GM21825 (cell line): ENCODE measurements around the gene ZNF263.
"Not testable (repeated sequence)": the region's sequence is repeated elsewhere in the genome, so short reads cannot be mapped to it uniquely, and the experiment has no call there.

Experiments used
- ATAC-seq: cut with Tn5 transposase; IDR thresholded peaks from one replicate; pipeline ENCODE4 v1.9.1; 2021; ENCODE audit warnings: mild to moderate bottlenecking, moderate library complexity; ENCODE audit not compliant: unreplicated experiment

The ZNF263 gene

DNA sequence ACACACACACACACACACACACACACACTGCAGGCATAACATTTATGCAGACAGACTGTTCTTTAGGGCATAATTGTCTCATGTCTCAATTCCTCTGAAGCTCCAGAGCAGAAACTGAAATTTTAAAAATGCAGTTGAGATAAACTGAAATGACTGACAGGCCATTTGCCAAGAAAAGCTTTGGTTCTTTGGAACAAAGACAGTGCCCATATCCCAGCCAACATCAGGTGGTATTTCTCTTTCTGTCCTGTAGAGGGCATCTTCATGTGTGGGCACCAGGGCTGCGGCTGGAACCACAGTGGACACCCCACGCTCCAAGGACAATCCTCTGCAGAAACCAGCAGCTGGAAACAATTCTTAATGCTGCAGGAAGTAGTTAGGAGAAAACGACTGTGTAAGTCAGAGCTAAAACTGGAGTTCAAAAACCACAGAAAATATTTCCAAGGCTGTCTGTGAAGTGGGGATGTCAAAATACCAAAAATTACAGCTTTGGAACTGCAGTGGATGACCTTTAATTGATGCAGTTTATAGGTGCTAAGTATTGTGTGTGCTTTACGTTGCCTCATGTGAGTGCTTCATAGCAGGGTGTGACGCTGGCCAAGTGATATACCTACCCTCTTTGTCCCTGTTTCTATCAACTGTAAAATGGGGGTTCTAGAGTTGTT, 16.3 kb upstream of the ZNF263 start:
- ATAC-seq: no peak

DNA sequence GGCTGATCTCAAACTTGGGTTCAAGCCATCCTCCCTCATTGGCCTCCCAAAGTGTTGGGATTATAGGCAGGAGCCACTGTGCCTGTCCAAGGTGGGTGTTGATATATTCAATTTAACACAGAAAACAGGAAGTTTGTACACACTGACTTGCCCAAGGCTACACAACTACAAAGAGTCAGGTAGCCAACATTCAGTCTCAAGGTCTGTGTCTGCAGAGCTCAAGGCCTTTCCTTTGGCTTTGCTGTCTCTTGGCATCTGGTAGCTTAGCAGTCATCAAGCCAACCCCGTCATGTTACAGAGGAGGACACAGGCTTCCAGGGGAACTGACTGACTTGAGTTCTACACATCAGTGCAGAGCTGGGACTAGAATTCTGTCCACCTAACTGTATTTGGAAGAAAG, 15.0 kb upstream of the ZNF263 start:
- ATAC-seq: no peak

DNA sequence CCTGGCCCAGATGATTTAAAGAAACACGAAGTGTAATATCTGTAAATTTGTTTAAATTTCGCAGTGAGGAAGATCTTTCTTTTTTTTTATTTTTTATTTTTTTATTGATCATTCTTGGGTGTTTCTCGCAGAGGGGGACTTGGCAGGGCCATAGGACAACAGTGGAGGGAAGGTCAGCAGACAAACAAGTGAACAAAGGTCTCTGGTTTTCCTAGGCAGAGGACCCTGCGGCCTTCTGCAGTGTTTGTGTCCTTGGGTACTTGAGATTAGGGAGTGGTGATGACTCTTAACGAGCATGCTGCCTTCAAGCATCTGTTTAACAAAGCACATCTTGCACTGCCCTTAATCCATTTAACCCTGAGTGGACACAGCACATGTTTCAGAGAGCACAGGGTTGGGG, 12.6 kb upstream of the ZNF263 start:
- ATAC-seq: not testable (repeated sequence)

DNA sequence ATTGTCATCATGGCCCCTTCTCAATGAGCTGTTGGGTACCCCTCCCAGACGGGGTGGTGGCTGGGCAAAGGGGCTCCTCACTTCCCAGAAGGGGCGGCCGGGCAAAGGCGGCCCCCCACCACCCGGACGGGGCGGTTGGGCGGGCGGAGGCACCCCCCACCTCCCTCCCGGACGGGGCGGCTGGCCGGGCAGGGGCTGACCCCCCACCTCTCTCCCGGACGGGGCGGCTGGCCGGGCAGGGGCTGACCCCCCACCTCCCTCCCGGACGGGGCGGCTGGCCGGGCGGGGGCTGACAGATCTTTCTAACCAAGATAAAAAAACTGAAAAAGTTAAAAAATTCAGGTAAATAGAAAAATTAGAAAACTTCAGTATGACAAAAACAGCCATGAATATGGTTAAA, 12.0 kb upstream of the ZNF263 start:
- ATAC-seq: not testable (repeated sequence)

DNA sequence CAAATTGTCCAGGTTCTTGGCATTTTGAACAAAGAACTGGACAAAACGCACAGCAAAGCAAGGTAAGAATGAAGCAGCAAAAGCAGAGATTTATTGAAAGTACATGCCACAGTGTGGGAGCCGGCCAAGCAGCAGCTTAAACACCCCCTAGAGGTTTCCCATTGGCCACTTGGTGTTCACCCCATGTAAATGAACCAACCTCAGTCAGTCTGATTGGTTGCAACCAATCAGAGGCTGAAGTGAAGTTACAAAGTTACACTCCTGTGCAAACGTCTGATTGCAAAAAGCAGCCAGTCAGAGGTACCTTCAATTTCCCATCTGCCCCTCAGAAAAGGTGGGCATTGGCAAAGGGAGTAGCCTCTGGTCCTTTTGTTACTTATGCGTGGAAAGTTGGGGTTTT, 8.8 kb upstream of the ZNF263 start:
- no peak for ATAC-seq

DNA sequence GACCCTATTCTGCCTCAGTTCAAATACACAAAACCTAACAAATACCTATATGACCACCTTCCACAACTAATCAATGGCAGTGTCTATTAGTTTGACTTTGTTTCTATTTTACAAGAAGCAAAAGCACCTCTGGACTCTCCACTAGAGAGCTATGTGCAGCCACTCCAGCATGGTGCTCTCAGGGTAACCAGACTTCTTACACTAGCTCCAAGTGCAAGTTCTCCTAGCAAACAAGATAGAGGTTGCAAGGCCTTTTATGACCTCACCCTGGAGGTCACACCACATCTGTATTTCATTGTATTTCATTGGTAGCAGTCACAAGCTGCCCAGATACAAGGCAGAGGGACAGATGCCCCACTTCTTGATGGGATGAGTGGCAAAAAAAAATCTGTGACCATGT, 8.3 kb upstream of the ZNF263 start:
- no peak for ATAC-seq

DNA sequence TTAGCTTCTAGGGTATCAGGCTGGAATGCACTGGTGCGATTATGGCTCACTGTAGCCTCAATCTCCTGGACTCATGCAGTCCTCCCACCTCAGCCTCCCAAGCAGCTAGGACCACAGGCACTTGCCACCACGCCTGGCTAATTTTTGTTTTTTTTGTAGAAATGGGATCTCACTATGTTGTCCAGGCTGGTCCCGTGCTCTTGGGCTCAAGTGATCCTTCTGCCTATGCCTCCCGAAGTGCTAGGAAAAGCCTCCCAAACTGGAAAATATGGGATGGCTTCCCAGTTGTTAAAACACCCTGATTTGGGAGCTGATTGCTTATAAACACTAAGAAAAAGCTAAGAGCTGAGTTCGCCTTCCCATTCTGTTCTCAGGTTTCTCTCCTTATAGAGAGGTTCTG, 6.6 kb upstream of the ZNF263 start:
- ATAC-seq: no peak

DNA sequence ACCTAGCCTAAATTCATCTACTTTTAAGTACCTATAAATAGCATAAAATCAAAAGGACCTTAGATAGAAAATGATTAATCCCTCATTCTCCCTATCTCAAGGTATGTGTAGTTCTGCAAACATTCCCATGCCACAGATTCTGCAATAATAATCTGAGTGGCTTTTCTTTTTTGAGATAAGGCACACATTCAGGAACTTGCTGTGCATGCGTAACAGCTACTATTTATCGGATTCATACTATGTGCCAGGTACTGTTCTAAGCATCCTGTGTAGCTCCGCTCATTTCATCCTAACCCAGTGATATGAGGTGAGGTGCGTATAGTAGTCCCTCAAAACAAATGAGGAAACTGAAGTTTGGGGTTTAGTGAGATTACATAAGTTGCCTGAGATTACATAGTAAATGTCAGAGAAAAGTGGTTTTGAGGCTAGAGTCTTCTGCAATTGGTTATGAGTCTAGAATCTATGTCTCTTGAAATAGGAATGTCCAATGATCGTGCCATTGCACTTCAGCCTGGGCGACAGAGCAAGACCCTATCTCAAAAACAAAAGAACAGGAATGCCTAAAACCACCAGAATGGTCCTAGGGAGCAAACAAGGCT, 2.0 kb upstream of the ZNF263 start:
- no peak for ATAC-seq

DNA sequence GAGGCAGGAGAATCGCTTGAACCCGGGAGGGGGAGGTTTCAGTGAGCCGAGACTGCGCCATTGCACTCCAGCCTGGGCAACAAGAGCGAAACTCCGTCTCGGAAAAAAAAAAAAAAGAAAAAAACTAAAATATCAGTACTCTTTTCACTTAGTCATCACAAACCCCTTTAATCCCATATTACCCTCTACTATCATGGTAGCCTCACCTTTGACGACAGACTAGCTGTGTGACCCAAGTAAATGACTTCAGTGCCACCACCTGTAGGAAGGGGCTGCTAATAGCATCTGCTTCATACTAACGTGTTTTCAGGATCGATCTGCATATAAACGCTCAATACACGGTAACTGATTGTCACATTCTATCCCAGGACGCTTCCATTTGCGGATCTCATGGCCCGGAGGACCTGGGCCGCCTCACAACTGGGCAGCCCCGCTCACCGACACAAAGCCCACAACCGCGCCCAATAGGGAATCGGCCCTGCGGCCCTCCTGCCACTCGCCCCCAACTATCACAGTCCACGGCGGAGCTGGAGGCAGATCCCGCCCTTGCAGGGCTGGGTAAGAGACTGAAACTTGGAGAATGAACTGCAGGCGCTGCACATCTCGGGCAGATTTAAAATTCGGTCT, 1.1 kb upstream of the ZNF263 start:
- ATAC-seq: peak; percentile 23

DNA sequence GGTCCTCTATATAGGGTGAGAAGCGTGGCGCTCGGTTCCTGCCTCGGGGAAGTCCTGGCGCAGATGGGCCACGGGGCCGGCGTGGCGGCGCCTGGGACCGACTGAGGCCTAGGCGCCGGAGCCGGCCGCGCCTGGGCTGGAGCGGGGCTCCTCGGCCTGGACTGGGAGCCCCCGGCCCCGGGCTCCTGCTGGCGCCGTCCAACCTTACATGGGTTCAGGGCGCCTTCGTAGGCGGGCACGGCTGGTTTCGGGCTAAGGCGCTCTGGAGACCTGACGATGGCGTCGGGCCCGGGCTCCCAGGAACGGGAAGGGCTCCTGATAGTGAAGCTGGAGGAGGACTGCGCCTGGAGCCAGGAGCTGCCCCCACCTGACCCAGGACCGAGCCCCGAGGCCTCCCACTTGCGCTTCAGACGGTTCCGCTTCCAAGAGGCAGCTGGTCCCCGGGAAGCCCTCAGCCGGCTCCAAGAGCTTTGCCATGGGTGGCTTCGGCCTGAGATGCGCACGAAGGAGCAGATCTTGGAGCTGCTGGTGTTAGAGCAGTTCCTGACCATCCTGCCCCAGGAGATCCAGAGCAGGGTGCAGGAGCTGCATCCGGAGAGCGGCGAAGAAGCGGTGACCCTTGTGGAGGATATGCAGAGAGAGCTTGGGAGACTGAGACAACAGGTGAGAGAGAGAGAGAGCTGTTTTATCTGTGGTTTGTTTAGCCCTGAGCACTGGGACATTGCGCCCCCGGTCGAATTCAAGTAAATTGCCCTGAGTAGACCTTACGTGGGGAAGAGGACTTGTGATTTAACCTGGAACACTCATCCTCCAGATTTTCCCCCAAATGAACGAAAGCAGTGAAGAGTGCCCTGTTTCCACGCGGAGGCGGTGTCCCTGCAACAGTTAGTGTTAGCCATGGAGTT, 504 bp downstream of the ZNF263 start:
- no peak for ATAC-seq

DNA sequence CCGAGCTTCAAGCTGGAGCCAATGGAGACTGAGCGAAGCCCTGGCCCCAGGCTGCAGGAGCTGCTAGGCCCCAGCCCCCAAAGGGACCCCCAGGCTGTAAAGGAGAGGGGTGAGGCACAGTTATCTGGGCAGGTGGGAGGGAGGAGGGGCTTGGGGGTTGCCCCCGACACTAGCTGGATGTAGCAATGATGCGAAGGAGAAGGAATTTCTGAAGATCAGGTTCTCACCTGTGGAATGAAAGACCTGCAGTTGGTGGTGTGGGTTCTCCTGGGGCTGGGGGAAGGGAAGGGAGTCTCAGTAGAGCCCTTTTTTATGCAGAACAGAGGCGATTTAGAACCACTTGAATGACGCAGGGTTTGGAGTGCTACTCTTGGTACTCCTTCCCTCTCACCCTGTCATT, 1.8 kb downstream of the ZNF263 start:
- no peak for ATAC-seq

DNA sequence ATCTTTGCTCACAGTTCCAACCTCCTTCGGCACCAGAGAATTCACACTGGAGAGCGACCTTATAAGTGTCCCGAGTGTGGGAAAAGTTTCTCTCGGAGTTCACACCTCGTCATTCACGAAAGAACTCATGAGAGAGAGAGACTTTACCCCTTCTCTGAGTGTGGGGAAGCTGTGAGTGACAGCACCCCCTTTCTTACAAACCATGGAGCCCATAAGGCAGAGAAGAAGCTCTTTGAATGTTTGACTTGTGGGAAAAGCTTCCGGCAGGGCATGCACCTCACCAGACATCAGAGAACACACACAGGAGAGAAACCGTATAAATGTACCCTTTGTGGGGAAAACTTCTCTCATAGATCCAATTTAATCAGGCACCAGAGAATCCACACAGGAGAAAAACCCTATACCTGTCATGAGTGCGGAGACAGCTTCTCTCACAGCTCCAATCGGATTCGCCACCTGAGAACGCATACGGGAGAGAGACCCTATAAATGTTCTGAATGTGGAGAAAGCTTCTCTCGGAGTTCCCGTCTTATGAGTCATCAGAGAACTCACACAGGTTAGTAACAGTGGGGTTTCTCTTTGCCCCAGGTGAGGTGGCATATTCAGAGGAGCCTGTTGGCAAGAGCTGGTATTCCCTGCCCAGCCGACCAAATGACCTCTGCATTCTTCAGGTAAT, 6.8 kb downstream of the ZNF263 start:
- no peak for ATAC-seq

DNA sequence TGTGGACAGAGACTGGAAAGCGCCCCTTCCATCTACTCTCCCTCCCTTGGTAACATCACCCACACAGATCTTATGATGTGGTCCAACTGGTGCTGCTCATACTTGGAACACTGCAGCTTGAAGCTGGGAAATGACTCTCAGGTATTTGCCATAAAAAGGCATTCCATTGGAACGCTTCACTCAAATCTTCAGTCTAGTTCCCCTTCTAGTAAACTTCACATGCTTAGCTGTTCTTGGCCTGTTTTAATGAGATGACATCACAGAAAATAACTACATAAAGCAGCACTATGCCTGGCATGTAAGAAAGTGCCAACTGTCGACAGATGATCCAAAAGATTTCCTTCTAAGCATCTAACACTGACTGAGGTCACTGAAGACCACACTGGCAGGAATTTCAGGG, 9.3 kb downstream of the ZNF263 start:
- no peak for ATAC-seq

DNA sequence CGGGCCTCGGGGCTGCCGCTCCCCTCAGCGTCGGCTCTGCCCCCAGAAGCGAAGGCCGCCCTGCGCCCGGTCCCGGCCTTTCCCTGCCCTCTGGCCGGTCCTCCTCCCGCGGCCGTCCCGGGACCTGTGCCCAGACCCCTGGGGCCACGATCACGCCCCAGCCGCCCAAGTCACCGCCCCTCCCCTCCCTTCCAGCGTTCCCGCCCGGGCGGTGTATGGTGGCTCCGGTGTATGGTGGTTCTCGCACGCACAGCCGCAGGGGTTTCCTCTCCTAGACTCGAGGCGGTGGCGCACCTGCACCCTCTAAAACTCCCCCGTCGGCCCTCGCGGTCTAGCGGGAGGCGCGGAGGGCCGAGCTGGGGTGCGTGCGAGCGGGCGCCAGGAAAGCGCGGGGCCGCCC, 11.9 kb downstream of the ZNF263 start:
- no peak for ATAC-seq

DNA sequence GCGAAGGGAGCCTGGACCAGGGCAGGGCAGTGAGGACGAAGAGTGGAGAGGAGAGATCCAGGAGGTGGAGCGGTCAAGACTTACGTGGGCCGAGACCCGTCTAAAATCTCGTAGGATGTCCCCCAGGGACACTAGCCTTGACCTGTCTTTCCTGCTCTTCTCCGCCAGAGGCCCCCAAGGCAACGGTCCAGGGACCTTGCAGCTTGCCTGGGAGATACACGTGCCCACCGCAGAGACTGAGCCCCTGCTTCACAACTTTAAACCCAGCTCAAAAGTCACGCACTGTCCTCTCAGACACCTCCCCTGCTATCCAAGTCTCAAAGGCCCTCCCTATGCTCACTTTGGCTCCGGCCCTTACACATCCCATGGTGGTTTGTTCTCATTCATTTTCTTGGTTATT, 12.5 kb downstream of the ZNF263 start:
- no peak for ATAC-seq

DNA sequence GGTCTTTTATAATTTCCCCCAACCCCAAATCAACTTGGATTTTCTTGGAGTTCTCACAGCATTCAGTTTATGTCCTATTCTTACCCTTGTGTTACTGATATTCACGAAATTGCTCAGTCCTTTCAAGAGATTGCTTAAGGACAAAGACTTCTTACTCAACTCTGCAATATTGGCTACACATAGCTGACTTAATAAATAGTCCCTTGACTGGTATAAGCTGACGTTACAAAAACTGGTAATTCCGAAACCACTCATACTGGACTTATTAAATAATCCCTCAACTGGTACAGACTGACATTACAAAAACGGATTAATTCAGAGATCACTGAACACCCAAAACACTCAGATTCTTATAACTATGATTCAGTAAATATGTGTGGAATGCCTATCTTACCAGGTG, 21.1 kb downstream of the ZNF263 start:
- ATAC-seq: no peak

DNA sequence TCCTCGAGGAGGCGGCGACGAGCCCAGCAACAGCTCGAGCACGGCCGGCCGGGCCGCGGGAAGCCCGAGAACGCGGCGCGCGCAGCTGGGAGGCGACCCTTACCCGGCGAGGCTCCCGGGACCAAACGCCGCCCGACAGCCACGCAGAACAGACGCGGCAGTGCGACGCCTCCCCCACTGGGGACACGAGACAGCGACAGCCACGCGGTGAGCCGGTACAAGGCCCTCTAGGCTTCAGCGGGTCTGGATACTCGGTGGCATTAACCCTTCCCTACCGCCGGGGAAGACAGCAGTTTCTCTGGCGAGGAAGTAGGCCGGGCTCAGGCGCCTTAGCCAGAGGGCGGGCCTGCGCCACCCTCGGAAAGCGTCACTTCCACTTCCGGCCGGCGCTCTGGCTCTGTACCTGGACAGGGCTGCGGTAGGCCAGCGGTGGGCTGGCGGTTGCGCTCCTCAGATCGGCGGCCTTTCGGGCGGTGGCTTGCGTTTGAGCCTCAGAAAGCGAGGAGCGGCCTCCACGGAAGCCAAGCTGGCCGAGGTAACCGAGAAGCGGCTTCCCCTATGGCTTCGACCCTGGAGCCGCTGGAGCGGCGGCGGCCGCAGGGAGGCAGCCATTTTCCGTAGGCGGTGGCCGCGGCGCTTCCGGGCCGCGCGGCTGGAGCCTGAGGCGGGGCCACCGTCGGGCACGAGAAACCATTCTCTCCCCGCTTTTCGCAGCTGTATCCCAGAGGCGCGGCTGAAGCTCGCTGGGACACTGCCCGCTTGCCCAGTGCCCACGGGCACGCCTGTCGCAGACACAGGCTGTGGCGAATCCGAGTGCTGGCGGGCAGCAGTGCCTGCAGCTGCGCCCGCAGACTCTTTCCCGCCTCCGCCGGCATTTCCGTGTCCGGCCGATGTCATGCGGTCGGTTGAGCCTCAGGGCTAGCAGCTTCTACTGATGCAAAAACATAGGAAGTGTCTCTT, 22.1 kb downstream of the ZNF263 start, which contains the start of the genes TIGD7 and ZNF75A:
Gene TIGD7 (minus strand): TSS at position 322 of the 960 bp plus-strand sequence. CDS start 4,816 bp downstream, outside the sequence.
Gene ZNF75A (plus strand): TSS at position 389 of the 960 bp plus-strand sequence. CDS start 2,932 bp downstream, outside the sequence.
- peak; percentile 87 for ATAC-seq

DNA sequence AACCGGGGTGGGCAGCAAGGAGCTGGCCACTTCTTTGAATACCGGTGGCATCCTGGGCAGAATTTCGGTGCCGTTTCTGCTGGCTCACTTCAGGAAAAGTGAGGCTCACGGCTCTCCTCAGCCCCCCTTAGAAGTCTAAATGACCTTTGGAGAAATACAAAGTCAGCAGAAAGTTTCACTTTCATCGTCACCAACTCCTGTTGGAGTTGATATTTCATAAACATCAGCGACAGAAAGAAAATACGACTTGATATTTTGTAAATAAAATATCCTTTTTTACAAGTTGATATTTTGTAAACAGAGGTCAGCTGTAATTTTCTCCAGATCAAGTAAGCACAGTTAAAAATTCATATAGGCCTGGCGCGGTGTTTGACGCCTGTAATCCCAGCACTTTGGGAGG, 22.8 kb downstream of the ZNF263 start:
- ATAC-seq: no peak

DNA sequence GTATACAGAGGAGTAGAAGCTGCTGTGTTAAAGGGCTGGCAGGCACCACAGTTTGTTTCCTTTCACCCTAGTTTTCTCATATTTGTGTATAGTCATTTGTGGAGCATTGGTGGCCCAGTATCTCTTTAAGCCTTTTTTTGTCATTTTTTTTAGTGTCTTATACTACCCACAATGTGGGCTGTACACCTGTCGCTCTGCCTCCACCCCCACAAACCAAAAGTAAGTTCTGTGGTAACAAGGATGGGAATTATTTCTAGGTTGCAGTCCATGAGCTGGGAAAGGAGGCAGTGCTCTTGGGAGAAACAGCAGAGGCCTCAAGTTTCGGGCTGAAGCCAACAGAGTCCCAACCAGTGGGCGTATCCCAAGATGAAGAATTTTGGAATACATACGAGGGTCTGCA, 28.2 kb downstream of the ZNF263 start:
- no peak for ATAC-seq
